PC-3 (cell line): ENCODE results near the gene HOXD11. TPM values are rescaled to one million over a fixed set of nuclear protein-coding genes. Genes with fewer than 3 reads are reported as not detected.

Source experiments
- ATAC-seq: fragments of 200-7000 bp; cut with Tn5 transposase; 2 replicates; pipeline ENCODE4 v1.9.1; 2020; ENCODE audit warnings: mild to moderate bottlenecking, moderate library complexity
- BruUV-seq: library from RNA; stranded (reverse); fragments of 400-500 nt; replicated peaks from 2 replicates; lab custom pipeline; 2021; lab: Mats Ljungman, UMichigan
- CTCF ChIA-PET: fragments of 300-600 bp; sonication (Branson Sonifier 250); formaldehyde crosslinking; loops from one replicate; lab custom pipeline; 2022; ENCODE audit warnings: antibody characterized with exemption; lab: Charles Lee
- POLR2A ChIA-PET: fragments of 300-600 bp; sonication (Branson Sonifier 250); formaldehyde crosslinking; loops from one replicate; lab custom pipeline; 2022; ENCODE audit warnings: antibody characterized with exemption; ENCODE audit not compliant: unreplicated experiment; lab: Charles Lee
- DNase-seq: peaks from one replicate; pipeline ENCODE4 v3.0.0-alpha.2; 2015
- H2AFZ ChIP-seq: fragments of 300-600 bp; sonication (generic); 2 replicates; pipeline ENCODE4 v1.6.0; 2016; ENCODE audit warnings: antibody characterized with exemption, low read length
- H3F3A ChIP-seq: fragments of 300-600 bp; sonication (generic); one replicate; pipeline ENCODE4 v1.6.0; 2017; ENCODE audit warnings: antibody characterized with exemption, low read length, control low read depth, mild to moderate bottlenecking; ENCODE audit not compliant: unreplicated experiment
- H3K27ac ChIP-seq: fragments of 300-600 bp; sonication (generic); 2 replicates; pipeline ENCODE4 v1.5.1; 2016; ENCODE audit warnings: mild to moderate bottlenecking, low read length
- H3K27me3 ChIP-seq: fragments of 300-600 bp; sonication (generic); 2 replicates; pipeline ENCODE4 v1.6.1; 2016; ENCODE audit warnings: low read length, mixed read lengths
- H3K36me3 ChIP-seq: fragments of 300-600 bp; sonication (generic); 2 replicates; pipeline ENCODE4 v1.6.1; 2016; ENCODE audit warnings: low read depth, mixed run types, low read length, mixed read lengths
- H3K4me1 ChIP-seq: fragments of 300-600 bp; sonication (generic); 2 replicates; pipeline ENCODE4 v1.5.1; 2016; ENCODE audit warnings: low read length; ENCODE audit not compliant: insufficient read depth
- H3K4me2 ChIP-seq: fragments of 300-600 bp; sonication (generic); 2 replicates; pipeline ENCODE4 v1.6.0; 2016; ENCODE audit warnings: low read length
- H3K4me3 ChIP-seq: fragments of 300-600 bp; sonication (generic); 2 replicates; pipeline ENCODE4 v1.5.1; 2016; ENCODE audit warnings: mild to moderate bottlenecking, low read length, mixed read lengths
- H3K79me2 ChIP-seq: fragments of 300-600 bp; sonication (generic); 2 replicates; pipeline ENCODE4 v1.6.1; 2017; ENCODE audit warnings: low read length, mixed read lengths
- H3K9ac ChIP-seq: fragments of 300-600 bp; sonication (generic); 2 replicates; pipeline ENCODE4 v1.6.0; 2016; ENCODE audit warnings: mild to moderate bottlenecking, low read length
- H3K9me2 ChIP-seq: fragments of 300-600 bp; sonication (generic); replicated peaks from 2 replicates; pipeline ENCODE4 v1.6.1; 2016; ENCODE audit warnings: mixed run types, low read length, mixed read lengths
- H3K9me3 ChIP-seq: fragments of 300-600 bp; sonication (generic); 2 replicates; pipeline ENCODE4 v1.6.1; 2016; ENCODE audit warnings: low read length, mixed read lengths
- H4K20me1 ChIP-seq: fragments of 300-600 bp; sonication (generic); 2 replicates; pipeline ENCODE4 v1.6.1; 2016; ENCODE audit warnings: low read length, mixed read lengths
- CTCF ChIP-seq: fragments of 300-600 bp; sonication (generic); conservative IDR thresholded peaks from 2 replicates; pipeline ENCODE4 v1.5.1; 2017; ENCODE audit warnings: antibody characterized with exemption, low read depth, mild to moderate bottlenecking, low read length
- EZH2 ChIP-seq: fragments of 300-600 bp; sonication (generic); IDR thresholded peaks from one replicate; pipeline ENCODE4 v1.6.1; 2017; ENCODE audit warnings: antibody characterized with exemption, mild to moderate bottlenecking, low read length; ENCODE audit not compliant: unreplicated experiment
- EZH2phosphoT487 ChIP-seq: fragments of 300-600 bp; sonication (generic); IDR thresholded peaks from 2 replicates; pipeline ENCODE4 v1.6.1; 2018; ENCODE audit warnings: mild to moderate bottlenecking, antibody characterized with exemption, low read length, borderline replicate concordance
- intact Hi-C: fragments of 100-400 bp; cut with micrococcal nuclease; formaldehyde crosslinking; loops from 2 replicates; pipeline ENCODE4 v1.9.0; 2023
- total RNA-seq: library from RNA; depleted of rRNA; stranded (reverse); fragments of >200 nt; gene quantifications from 2 replicates; pipeline ENCODE4 v1.2.3, GENCODE V29; 2014

HOXD11 gene
- total RNA-seq, 1 experiment from 2014 or later: not detected

DNA sequence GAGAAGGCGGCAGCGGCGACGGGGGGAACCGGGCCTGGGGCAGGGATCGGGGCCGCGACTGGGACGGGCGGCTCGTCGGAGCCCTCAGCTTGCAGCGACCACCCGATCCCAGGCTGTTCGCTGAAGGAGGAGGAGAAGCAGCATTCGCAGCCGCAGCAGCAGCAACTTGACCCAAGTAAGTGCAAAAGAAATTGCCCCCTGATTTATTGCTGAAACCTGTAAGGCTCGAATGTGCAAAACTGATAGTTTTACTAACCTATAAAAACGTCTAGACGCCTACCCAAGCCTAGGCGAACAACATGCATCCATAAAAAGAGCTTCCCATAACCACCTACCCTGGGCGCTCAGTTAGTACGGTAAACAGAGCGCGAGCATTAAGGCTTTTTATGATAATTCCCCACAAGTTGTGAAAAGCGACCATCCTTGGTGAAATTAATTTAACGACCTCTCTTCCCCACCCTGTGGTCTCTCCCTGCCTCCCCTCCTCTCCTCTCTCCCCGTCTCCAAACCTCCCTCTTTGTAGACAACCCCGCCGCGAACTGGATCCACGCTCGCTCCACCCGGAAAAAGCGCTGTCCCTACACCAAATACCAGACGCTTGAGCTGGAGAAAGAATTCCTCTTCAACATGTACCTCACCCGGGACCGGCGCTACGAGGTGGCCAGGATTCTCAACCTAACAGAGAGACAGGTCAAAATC lies 16.5 kb downstream of the HOXD11 start:
- ChIA-PET POLR2A (no interaction called here), CTCF (no interaction called here)
- no peaks in the 10 kb centered on the region for H3K4me1 ChIP-seq
- H3K27ac ChIP-seq: no peak overlapping the region
- H3K79me2 ChIP-seq: no peaks in the 10 kb centered on the region
- H4K20me1 ChIP-seq: no peaks in the 10 kb centered on the region
- TF ChIP-seq CTCF: no peak
- no peak for TF ChIP-seq EZH2
- no peak for TF ChIP-seq EZH2phosphoT487
- no peak overlapping the region for H3K4me3 ChIP-seq
- no TSS peak for BruUV-seq
- no peak overlapping the region for H3K9ac ChIP-seq
- intact Hi-C loops: no loop called here
- H3F3A ChIP-seq: no peaks in the 10 kb centered on the region
- ATAC-seq (no peak), DNase-seq (no peak)
- no peaks in the 10 kb centered on the region for H3K9me3 ChIP-seq
- no peak overlapping the region for H3K4me2 ChIP-seq
- H3K36me3 ChIP-seq: no peaks in the 10 kb centered on the region; the same call in 1 of the 2 replicates
- no peak overlapping the region for H2AFZ ChIP-seq
- H3K27me3 ChIP-seq: no peaks in the 10 kb centered on the region
- H3K9me2 ChIP-seq: no peaks in the 10 kb centered on the region

DNA sequence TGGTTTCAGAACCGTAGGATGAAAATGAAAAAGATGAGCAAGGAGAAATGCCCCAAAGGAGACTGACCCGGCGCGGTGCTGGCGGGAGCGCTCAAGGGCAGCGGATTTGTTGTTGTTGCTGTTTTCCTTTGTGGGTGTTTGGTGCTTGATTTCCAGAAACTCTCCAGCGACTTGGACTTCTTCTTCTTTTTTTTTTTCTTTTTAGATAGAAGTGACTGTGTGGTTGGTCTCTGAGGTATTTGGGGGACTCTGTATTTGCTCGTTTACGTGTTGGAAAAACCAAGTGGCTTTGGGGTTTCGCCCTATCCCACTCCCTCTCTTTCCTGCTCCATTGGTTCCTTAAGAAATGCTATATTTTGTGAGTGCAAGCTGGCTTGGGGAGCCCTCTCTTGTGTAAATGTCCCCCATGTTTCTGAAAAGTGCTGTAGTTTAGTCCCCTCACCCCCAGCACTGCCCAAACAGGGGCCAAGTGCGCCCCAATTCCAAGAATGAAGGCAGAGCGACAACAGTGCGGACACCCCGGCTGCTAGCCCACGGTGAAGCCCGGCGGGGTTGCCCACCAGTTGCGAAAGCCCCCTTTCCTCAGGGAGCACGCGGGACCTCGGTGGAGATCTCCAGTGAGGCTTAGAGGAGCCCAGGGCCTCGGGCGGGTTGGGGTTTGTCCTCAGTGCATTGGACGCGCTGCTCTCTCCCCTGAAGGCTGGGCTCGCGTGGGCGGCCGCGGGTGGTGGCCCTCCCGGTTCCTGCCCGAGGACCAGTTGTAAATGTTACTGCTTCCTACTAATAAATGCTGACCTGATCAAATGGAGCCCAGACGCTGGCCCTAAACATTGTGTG lies 17.2 kb downstream of the HOXD11 start:
- H3K9me2 ChIP-seq: no peaks in the 10 kb centered on the region
- no peaks in the 10 kb centered on the region for H3K27me3 ChIP-seq
- H3K4me1 ChIP-seq: no peaks in the 10 kb centered on the region
- H3K4me3 ChIP-seq: no peak overlapping the region
- no peaks in the 10 kb centered on the region for H3F3A ChIP-seq
- no peak overlapping the region for H2AFZ ChIP-seq
- H3K79me2 ChIP-seq: no peaks in the 10 kb centered on the region
- no peak overlapping the region for H3K9ac ChIP-seq
- no TSS peak for BruUV-seq
- CTCF ChIA-PET: interaction anchor here (0.6 kb wide), 1 partner anchor 394 kb away, joined by 3 read pairs; no protein-coding TSS in a partner anchor
- H3K27ac ChIP-seq: no peak overlapping the region
- H3K4me2 ChIP-seq: no peak overlapping the region
- DNase-seq (no peak), ATAC-seq (no peak)
- H3K9me3 ChIP-seq: no peaks in the 10 kb centered on the region
- TF ChIP-seq CTCF (no peak), EZH2phosphoT487 (no peak), EZH2 (no peak)
- no peaks in the 10 kb centered on the region for H4K20me1 ChIP-seq
- intact Hi-C loops: no loop called here
- H3K36me3 ChIP-seq: no peaks in the 10 kb centered on the region; the same call in 1 of the 2 replicates
- POLR2A ChIA-PET: no interaction called here
